K562 (cell line): ENCODE data around the gene LRRC37A3. TPM values are rescaled to one million over a fixed set of nuclear protein-coding genes. Genes with fewer than 3 reads are reported as not detected.
"Not testable (repeated sequence)": the region's sequence is repeated elsewhere in the genome, so short reads cannot be mapped to it uniquely, and the experiment has no call there.

Experiments used
- ATAC-seq: fragments of 200-7000 bp; cut with Tn5 transposase; 3 replicates; pipeline ENCODE4 v1.9.1; 2020; ENCODE audit warnings: moderate library complexity
- BruUV-seq: library from RNA; stranded (reverse); fragments of 400-500 nt; replicated peaks from 2 replicates; lab custom pipeline; 2021; lab: Mats Ljungman, UMichigan
- CTCF ChIA-PET: fragments of 300-600 bp; formaldehyde crosslinking; extraction: SDS; loops from one replicate; lab custom pipeline; 2021; ENCODE audit warnings: low intra/inter-chr PET ratio; lab: Yijun Ruan, JAX
- POLR2A ChIA-PET: fragments of 300-600, 350-650 bp; sonication (Branson Sonifier 250); formaldehyde crosslinking; extraction: SDS; loops from one replicate; lab custom pipeline; 2021; ENCODE audit warnings: antibody characterized with exemption, inconsistent platforms; lab: Yijun Ruan, JAX
- DNase-seq, 4 experiments: peaks; one replicate each; pipeline versions ENCODE4 v3.0.0 to v3.0.0-alpha.2; 2011 to 2018; ENCODE audit warnings: low spot score in 3 of 4, mixed read lengths in 3 of 4; ENCODE audit errors: extremely low read depth in 1 of 4
- FAIRE-seq: peaks from 2 replicates; lab custom pipeline; 2011; peaks lifted over from hg19 to GRCh38; lab: Jason Lieb, UNC
- H2AFZ ChIP-seq: 2 replicates; pipeline ENCODE4 v1.6.0; 2011; ENCODE audit warnings: low read depth, low read length, control low read depth, inconsistent platforms
- H3K27ac ChIP-seq: fragments of 200-600 bp; 3 replicates; pipeline ENCODE4 v1.8.0; 2011; ENCODE audit warnings: low read depth, mild to moderate bottlenecking, control low read depth, inconsistent platforms, low read length, moderate library complexity, mixed read lengths; ENCODE audit errors: extremely low read depth
- H3K27me3 ChIP-seq, 2 experiments: fragments of 300-600 bp in 1 of 2; 2 replicates in 1 of 2; 3 replicates in 1 of 2; pipeline versions ENCODE4 v1.6.0 to v1.8.0; 2011; ENCODE audit warnings: inconsistent platforms in 2 of 2, low read length in 2 of 2, mild to moderate bottlenecking in 1 of 2, mixed read lengths in 1 of 2, moderate library complexity in 1 of 2; ENCODE audit not compliant: control insufficient read depth in 2 of 2, insufficient read depth in 2 of 2
- H3K36me3 ChIP-seq: fragments of 300-600 bp; 3 replicates; pipeline ENCODE4 v1.8.0; 2011; ENCODE audit warnings: mild to moderate bottlenecking, low read length, inconsistent platforms; ENCODE audit not compliant: control insufficient read depth, insufficient read depth
- H3K4me1 ChIP-seq, 2 experiments: fragments of 200-600 bp in 1 of 2; replicated peaks in 1 of 2; 2 replicates in 1 of 2; 3 replicates in 1 of 2; pipeline versions ENCODE4 v1.5.1 to v1.8.0; 2011; ENCODE audit warnings: inconsistent platforms in 2 of 2, low read length in 2 of 2, mild to moderate bottlenecking in 1 of 2, mixed read lengths in 1 of 2, moderate library complexity in 1 of 2; ENCODE audit not compliant: control insufficient read depth in 2 of 2, insufficient read depth in 2 of 2
- H3K4me2 ChIP-seq: 2 replicates; pipeline ENCODE4 v1.6.1; 2011; ENCODE audit warnings: low read length, control low read depth, inconsistent platforms, mixed read lengths; ENCODE audit not compliant: insufficient read depth
- H3K4me3 ChIP-seq: fragments of 200-600 bp; sonication (generic), shearing (Covaris generic); 2 replicates; pipeline ENCODE4 v1.5.1; 2016; ENCODE audit warnings: control low read depth, inconsistent platforms
- H3K79me2 ChIP-seq: fragments of 200-600 bp; 3 replicates; pipeline ENCODE4 v1.8.0; 2011; ENCODE audit warnings: low read length, inconsistent platforms; ENCODE audit not compliant: control insufficient read depth, insufficient read depth
- H3K9ac ChIP-seq, 2 experiments: 2 replicates each; pipeline versions ENCODE4 v1.6.0 to v1.6.1; 2011; ENCODE audit warnings: low read depth in 2 of 2, low read length in 2 of 2, control low read depth in 1 of 2, inconsistent platforms in 1 of 2, mild to moderate bottlenecking in 1 of 2, mixed read lengths in 1 of 2; ENCODE audit not compliant: insufficient read depth in 1 of 2
- H3K9me1 ChIP-seq: one replicate; pipeline ENCODE4 v1.6.0; 2011; ENCODE audit warnings: inconsistent platforms, mild to moderate bottlenecking, low read length, moderate library complexity; ENCODE audit not compliant: control insufficient read depth, insufficient read depth
- H3K9me3 ChIP-seq: replicated peaks from 2 replicates; pipeline ENCODE4 v1.5.1; 2011; ENCODE audit warnings: low read depth, low read length, inconsistent platforms; ENCODE audit not compliant: control insufficient read depth, insufficient read depth
- H4K20me1 ChIP-seq: replicated peaks from 2 replicates; pipeline ENCODE4 v1.6.1; 2011; ENCODE audit warnings: low read length, inconsistent platforms, mixed read lengths; ENCODE audit not compliant: control insufficient read depth, insufficient read depth
- CBFA2T3 ChIP-seq: fragments of 450-650 bp; IDR thresholded peaks from 2 replicates; pipeline ENCODE4 v1.6.1; 2017
- CCNT2 ChIP-seq: IDR thresholded peaks from 2 replicates; pipeline ENCODE4 v1.6.1; 2011; ENCODE audit warnings: borderline replicate concordance, low read depth, mild to moderate bottlenecking, moderate library complexity, mixed read lengths, low read length; ENCODE audit not compliant: insufficient read length; ENCODE audit errors: extremely low read depth
- E2F6 ChIP-seq, 2 experiments: IDR thresholded peaks; 2 replicates each; pipeline ENCODE4 v1.6.1; 2011; ENCODE audit warnings: borderline replicate concordance in 1 of 2, control low read depth in 1 of 2, low read depth in 1 of 2, low read length in 1 of 2, mild to moderate bottlenecking in 1 of 2, mixed read lengths in 1 of 2, moderate library complexity in 1 of 2; ENCODE audit not compliant: insufficient read depth in 1 of 2, insufficient read length in 1 of 2, poor library complexity in 1 of 2, severe bottlenecking in 1 of 2; ENCODE audit errors: extremely low read depth in 1 of 2
- HMGN3 ChIP-seq: IDR thresholded peaks from 2 replicates; pipeline ENCODE4 v1.6.1; 2011; ENCODE audit warnings: borderline replicate concordance, low read depth, mild to moderate bottlenecking, mixed read lengths, low read length; ENCODE audit not compliant: insufficient read length; ENCODE audit errors: extremely low read depth
- NKRF ChIP-seq: fragments of 450-650 bp; IDR thresholded peaks from 2 replicates; pipeline ENCODE4 v1.6.1; 2016; ENCODE audit warnings: borderline replicate concordance
- POLR2G ChIP-seq: fragments of 200-400 bp; formaldehyde crosslinking; IDR thresholded peaks from 2 replicates; pipeline ENCODE4 v1.6.1; 2017; ENCODE audit warnings: low read depth, mild to moderate bottlenecking, antibody characterized with exemption, low read length, moderate library complexity
- RAD21 ChIP-seq, 2 experiments: fragments of 250-450 bp in 1 of 2; fragments of 450-650 bp in 1 of 2; sonication (Bioruptor Pico) in 1 of 2; formaldehyde crosslinking in 1 of 2; IDR thresholded peaks in 1 of 2; conservative IDR thresholded peaks in 1 of 2; 2 replicates each; pipeline versions ENCODE4 v1.4.0 to v1.8.0; 2020 to 2022; ENCODE audit warnings: mild to moderate bottlenecking in 2 of 2, moderate library complexity in 1 of 2
- RBFOX2 ChIP-seq: fragments of 200-400 bp; formaldehyde crosslinking; IDR thresholded peaks from 2 replicates; pipeline ENCODE4 v1.6.1; 2017; ENCODE audit warnings: low read depth, mild to moderate bottlenecking, low read length, moderate library complexity
- SIN3A ChIP-seq, 2 experiments: fragments of 150-350 bp in 1 of 2; IDR thresholded peaks; 2 replicates each; pipeline ENCODE4 v1.6.1; 2011 to 2016; ENCODE audit warnings: borderline replicate concordance in 2 of 2, low read depth in 2 of 2, low read length in 2 of 2, mild to moderate bottlenecking in 2 of 2, moderate library complexity in 2 of 2; ENCODE audit not compliant: control insufficient read depth in 1 of 2
- TCF3 ChIP-seq: sonication (generic); formaldehyde crosslinking; IDR thresholded peaks from 2 replicates; pipeline ENCODE4 v1.4.0; 2020; ENCODE audit warnings: mild to moderate bottlenecking, missing genetic modification reagents
- VEZF1 ChIP-seq: fragments of 200-800 bp; sonication (Bioruptor generic); IDR thresholded peaks from 2 replicates; pipeline ENCODE4 v1.6.1; 2017; ENCODE audit warnings: missing genetic modification characterization, missing compliant biosample characterization
- ZNF740 ChIP-seq, 3 experiments: fragments of 200-800 bp in 1 of 3; sonication (Bioruptor generic) in 1 of 3; sonication (generic) in 1 of 3; formaldehyde crosslinking in 1 of 3; IDR thresholded peaks; 2 replicates each; pipeline versions ENCODE4 v1.6.1 to v1.8.0; 2016 to 2022; ENCODE audit warnings: mild to moderate bottlenecking in 2 of 3, missing compliant biosample characterization in 2 of 3, missing genetic modification characterization in 2 of 3, missing genetic modification reagents in 1 of 3
- WGBS: fragments of 100-300 bp; shearing (Covaris generic); methylation state at CpG from one replicate; pipeline ENCODE4 v1.1.6; 2016; ENCODE audit warnings: low coverage, mixed read lengths; ENCODE audit not compliant: insufficient coverage; ENCODE audit errors: missing lambda C conversion rate; 5-methylcytosine and 5-hydroxymethylcytosine counted together
- in situ Hi-C: fragments of 300-500 bp; cut with MboI; formaldehyde crosslinking; loops from 4 replicates; pipeline ENCODE4 v1.15.0; 2018; ENCODE audit warnings: inconsistent platforms, mixed read lengths
- intact Hi-C: fragments of 100-400 bp; cut with micrococcal nuclease; formaldehyde crosslinking; loops from 2 replicates; pipeline ENCODE4 v1.14.2; 2022
- polyA plus RNA-seq, 8 experiments: library from polyadenylated mRNA; depleted of rRNA in 4 of 8; stranded (reverse) in 5 of 8; unstranded in 3 of 8; fragments of >200 nt; fragmentation: Nextera tagmentation in 2 of 8; fragmentation: Illumina TruSeq in 1 of 8; extraction: Ambion mirVana in 2 of 8; extraction: Trizol in 1 of 8; gene quantifications; 2 replicates each; pipeline versions ENCODE4 v1.2.1 to v1.2.3, GENCODE V29; 2011 to 2014; ENCODE audit warnings: inconsistent platforms in 1 of 8, missing spikeins in 1 of 8
- total RNA-seq, 7 experiments: library from RNA; depleted of rRNA in 6 of 7; stranded (reverse); fragments of >200 nt in 6 of 7; fragmentation: Illumina TruSeq in 2 of 7; extraction: Trizol in 2 of 7; gene quantifications; 2 replicates each; pipeline versions ENCODE4 v1.2.1 to v1.2.3, GENCODE V29; 2011 to 2021; ENCODE audit warnings: low replicate concordance in 1 of 7

The LRRC37A3 gene
- total and polyA plus RNA-seq, 9 of the 15 experiments (the other 6 are each of a cell fraction or from before 2014, with no cell fraction given): 0.14 to 5.9 (median 2.2) TPM

GRCh38 chr17:64918842-64919288, 413 bp downstream of the LRRC37A3 start (continued):
- TF ChIP-seq NKRF (0 out of 2 replicates have a peak, but pooled peaks have one; percentile 49), VEZF1 (CRISPR knock-in tag) (peak; percentile 91), RAD21 (CRISPR knock-in tag; conservative IDR thresholded peaks at IDR 0.05 in 1 of 2, IDR thresholded peaks at IDR 0.05 in 1 of 2) (peak in 1 of 2 experiments; percentile 17; a peak in 1 of 4 replicates), POLR2G (peak; percentile 66), RBFOX2 (peak; percentile 24; the same call in 1 of the 2 replicates), CCNT2 (peak; percentile 43), E2F6 (IDR thresholded peaks at IDR 0.05; ENCODE audit: borderline replicate concordance in 1 of 2, extremely low read depth in 1 of 2, insufficient read depth in 1 of 2, insufficient read length in 1 of 2, low read depth in 1 of 2, low read length in 1 of 2, poor library complexity in 1 of 2, severe bottlenecking in 1 of 2) (peak in 1 of 2 experiments; percentile 13), CBFA2T3 (peak; percentile 70), ZNF740 (tag; IDR thresholded peaks at IDR 0.05) (peak in 1 of 2 experiments; percentile 58; a peak in 1 of 4 replicates), TCF3 (CRISPR knock-in tag) (peak; percentile 41), HMGN3 (peak; percentile 20), SIN3A (IDR thresholded peaks at IDR 0.05; ENCODE audit: borderline replicate concordance in 2 of 2, control insufficient read depth in 1 of 2, low read depth in 2 of 2, low read length in 2 of 2) (peak in 1 of 2 experiments; percentile 46; a peak in 1 of 4 replicates)
- not testable (repeated sequence) for TF ChIP-seq ZNF740 (CRISPR knock-in tag; IDR thresholded peaks at IDR 0.05)
- TF ChIP-seq, all 486 proteins: peak for 32; not testable (repeated sequence) for 454

- H3K27me3 ChIP-seq, POLR2A ChIA-PET, H3K9me3 ChIP-seq, H3K79me2 ChIP-seq, DNase-seq, H3K9ac ChIP-seq, ATAC-seq, CTCF ChIA-PET, H4K20me1 ChIP-seq, FAIRE-seq, in situ Hi-C loops, H3K9me1 ChIP-seq, intact Hi-C loops, H3K36me3 ChIP-seq, H3K27ac ChIP-seq, H3K4me3 ChIP-seq, H2AFZ ChIP-seq, H3K4me2 ChIP-seq, BruUV-seq: not testable (repeated sequence)
- WGBS: 92% methylated on average over 12 of the region's 16 CpGs
- H3K4me1 ChIP-seq: peaks cover 24 to 26% of the 10 kb centered on the region in 2 experiments; a peak in 4 of 5 replicates
These were observed 1.7 kb downstream of the LRRC37A3 start for GRCh38 chr17:64917540-64917939.
